Stimulated activated CD4-positive, alpha-beta T cell treated with anti-CD3 and anti-CD28 coated beads, Interleukin-2, amount 100 ng/mL, for 24 hours (primary cell): Measurements from ENCODE around the gene AGAP1.

ENCODE experiments used
- DNase-seq, 2 donors: peaks; one replicate each; pipeline ENCODE4 v3.0.0-alpha.2; 2020

Gene AGAP1

DNA sequence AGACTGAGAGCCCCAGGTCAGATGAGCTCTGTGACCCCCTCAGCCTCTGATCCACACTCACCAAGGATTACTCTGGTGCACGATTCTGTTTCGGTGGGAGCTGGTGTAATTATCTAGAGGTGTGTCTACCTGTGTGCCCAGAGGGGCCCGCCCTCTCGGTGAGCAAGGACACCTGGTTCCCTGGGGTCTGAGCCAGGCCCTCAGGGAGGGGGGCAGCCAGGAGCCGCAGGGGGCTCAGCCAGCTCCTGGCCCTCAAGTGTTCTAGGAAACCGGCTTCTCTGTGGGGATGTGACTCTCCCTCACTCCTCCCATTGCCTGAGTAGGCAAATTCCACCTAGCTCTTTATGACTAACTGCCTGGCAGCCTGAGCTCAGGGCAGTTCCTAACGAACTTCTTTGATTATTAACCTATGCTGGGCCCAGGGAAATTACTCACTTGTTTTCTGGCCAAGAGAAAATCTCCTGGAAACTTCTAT, 17.4 kb downstream of the AGAP1 start:
- DNase-seq: no peak

DNA sequence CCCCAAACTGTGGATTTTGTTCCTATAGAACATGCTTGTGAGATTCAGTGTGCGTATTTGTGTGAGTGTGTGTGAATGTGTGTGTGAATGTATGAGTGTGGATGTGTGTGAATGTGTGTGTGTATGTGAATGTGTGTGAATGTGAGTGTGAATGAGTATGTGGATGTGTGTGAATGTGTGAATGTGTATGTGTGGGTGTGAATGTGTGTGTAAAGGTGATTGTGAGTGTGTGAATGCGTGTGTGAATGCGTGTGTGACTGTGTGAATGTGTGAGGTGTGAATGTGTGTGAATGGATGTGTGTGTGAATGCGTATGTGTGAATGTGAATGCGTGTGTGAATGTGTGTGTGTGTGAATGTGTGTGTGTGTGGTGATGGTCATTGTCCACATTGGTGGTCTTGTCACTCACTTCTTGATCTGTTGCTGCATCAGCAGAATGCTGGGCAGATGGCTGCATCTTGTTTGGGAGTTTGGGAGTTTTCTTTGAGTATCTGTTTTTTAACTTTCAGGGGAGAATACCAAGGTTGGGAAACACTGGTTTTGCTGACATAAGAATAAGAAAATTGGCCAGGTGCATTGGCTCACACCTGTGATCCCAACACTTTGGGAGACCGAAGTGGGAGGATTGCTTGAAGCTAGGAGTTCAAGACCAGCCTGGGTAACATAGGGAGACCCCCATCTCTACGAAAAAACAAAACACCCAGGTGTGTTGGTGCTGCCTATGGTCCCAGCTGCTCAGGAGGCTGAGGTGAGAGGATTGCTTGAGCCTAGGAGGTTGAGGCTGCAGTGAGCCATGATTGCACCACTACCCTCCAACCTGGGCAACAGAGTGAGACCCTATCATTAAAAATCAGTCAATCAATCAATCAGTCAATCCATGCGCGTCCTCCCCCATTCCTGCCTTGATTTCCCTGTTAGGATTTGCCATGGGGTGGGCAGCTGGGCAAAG, 18.2 kb downstream of the AGAP1 start:
- no peak for DNase-seq

DNA sequence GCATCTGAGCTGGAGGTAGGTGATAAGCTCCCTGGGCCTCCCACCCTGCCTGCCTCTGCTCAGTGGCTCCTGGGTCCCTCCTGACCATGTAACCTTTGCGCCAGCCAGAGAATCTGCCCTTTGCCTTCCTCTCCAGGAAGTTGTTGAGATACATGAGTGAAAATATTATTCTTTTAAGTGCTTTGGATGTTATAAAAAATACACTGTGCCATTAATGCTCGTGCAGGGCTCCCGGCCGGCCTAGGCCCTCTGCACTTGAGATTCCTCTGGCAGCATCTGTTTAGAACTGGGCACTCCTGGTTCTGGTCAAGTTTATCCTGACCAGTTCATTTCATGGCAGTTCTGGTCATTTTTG, 18.8 kb downstream of the AGAP1 start:
- DNase-seq: no peak

DNA sequence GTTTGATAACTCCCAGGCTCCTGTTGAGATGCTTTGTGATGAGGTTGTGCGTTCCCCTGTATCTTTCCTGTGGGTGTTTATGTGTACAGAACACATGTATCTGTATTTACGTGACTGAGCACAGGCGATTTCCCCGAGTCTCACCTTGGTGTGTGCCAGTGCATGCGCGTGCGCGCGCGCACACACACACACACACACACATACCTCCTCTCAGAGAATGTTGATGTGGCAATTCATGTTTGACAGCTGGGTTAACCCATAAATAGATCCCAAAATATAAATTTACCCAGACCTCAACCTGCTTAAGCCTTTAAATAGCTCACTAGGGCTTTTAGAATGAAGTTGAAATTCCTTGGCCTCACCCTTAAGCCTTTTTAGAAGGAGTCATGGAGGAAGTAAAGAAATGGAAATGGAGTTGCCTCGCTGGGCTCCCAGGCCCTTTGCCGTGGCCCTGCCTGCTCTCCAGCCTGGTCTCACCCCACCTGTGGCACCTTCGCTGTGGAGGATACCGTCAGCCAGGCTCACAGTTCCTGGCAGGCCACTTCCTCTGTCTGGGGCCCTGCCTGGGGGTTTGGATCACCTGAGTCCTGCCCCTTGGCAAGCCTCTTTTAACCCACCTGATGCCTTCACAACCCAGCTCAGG, 20.3 kb downstream of the AGAP1 start:
- DNase-seq: no peak

DNA sequence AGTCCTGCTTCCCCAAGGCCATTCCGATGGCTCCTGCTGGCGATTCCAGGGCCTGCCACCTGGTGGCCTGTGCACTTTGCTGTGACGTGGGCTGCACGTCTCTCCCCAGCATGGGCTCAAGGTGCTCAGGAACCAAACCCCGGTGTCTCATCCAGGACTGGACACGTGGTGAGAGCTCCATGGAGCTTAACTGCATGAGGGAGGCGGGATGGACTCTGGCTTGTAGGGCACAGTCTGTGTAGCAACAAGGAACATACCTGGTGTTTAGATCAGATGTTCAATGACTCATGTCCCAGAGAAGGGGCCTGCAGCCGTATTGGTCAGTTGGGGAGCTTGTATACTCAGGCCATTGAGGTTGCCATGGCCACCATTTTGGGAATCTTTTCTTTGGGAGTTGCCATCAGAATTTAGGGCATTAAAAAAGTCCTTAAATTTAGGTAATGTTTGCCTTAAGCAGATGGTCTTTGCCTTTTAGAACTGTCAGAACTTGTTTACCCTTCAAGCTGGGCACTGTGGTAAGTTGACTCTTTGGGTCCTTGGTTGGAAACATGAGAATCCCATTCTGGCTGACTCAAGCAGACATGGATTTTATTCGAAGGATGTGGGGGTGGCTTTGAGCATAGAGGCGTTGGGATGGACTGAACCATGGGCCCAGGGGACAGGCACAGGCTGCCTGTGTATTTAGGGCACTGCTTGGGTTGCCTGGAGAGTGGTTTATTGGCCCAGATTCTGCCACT, 21.0 kb downstream of the AGAP1 start:
- no peak for DNase-seq

DNA sequence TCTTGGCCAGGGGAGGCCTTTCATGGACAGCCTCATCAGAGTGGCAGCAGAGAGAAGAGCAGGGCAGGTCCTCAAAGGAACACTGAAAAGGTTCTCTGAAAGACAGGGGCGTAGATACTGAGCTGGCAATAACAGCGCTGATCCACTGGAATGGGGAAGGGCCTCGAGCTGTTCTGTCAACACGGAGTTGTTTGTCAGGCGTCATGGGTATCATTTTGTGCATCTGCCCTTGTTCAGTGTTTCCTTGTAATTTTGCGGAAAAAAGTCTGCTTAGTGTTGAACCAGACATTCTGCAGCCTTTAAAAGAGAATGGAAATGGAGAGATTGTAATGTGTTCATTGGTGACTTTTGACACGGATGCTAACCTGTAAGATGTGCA, 21.5 kb downstream of the AGAP1 start:
- DNase-seq: no peak

DNA sequence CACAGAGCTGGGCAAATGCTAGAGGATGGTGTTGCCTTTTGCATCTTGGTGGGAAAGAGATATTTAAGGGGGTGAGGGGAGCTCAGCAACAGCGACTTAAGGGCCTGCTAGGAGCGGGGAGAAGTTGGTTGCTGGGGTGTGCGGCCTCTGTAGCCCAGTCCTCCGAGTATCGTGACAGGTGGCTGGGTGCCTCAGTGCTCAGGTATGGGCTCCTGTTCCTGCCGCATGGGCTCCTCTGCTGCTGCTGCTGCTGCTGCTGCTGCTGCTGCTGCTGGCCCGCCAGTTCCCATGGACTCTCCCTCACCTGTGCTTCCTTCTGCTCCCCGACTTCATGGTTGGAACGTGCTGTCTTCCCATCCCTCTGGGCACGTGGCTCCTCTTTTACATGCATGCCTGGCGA, 22.0 kb downstream of the AGAP1 start:
- no peak for DNase-seq

DNA sequence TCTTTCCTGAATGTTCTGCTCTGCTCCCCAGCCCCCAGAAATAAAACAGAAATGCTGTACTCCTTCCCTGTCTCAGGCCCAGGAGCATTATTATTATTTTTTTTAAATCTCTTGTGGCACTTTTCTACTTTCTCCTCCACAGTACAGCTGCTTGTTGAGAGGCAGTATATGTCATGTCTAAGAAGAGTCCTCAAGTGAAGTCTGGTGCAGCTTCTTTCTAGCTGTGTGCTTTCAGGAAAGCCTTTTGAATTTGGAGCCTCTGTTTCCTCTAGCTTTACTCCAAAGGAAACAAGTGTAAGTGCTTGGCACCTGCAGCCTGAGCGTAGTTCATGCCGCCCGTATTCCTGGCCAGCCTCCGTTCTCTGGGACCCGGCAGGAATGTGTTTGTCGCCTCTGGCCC, 22.4 kb downstream of the AGAP1 start:
- DNase-seq: no peak

DNA sequence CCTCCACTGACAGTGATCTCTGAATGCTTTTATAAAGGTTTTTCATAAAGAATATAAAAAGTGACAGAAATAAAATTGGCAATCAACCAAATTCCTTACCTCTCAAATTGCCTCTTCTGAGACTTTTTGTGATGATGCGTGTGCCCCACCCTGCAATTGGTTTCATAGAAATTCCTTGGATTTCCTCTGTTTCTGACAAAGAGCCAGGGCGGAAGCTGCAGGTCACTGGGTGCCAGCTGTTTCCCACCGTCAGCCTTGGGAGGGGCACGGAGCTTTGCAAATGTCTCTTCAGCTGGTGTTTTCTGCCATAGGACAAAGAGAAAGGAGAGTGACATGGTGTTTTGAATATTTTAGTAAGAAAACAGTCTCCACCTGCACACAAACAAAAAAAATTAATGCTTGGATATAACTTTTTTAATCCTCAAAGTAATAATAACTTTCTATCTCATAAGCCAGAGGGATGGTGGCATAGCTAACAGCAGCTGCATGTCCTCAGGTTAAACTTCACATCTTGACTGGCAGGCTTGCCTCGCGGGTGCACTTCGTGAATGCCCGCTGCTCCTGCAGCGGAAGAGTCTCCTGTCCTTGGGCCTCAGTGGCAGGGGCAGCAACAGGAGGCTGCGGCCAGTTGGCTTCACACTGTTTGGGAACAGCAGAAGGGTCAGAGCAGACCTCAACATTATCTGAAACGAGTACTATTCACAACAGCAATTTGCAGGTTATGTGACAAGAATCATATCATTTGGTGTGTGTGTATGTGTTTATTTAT, 24.7 kb downstream of the AGAP1 start:
- DNase-seq: no peak

DNA sequence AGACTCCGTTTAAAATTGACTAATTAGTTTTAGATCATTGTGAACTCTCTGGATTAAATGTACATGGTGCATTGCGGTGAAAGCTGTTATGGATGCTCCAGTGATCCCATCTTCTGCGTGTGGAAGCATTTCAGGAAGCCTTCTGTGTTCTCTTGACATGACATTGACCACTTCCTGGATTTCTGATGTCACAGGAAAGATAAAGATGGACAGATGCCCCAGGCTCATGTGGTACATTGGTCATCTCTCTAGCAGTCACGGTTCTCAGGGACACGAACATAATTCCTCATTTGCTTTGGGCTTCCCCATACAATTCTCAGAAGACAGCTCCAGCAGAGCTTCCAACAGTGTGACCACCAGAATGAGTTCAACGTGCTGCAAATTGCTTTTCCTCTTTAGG, 26.9 kb downstream of the AGAP1 start:
- no peak for DNase-seq

DNA sequence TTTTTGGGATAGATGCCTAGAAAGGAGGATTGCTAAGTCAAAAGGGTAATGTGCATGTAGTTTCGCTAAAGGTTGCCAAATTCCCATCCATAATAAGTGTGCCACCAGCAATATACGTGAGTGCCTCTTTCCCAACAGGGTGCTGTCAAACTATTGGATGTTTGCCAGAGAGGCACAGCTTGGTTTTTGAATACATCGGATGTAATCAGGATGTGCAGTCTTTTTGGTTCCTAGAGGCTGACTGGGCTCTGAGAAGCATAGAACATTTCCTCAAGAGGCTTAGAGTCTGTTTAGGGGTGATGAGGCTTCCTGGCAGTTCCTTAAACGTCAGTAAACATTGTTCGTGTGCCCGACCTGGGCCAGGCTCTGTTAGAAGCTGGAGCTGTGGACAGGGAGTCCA, 28.0 kb downstream of the AGAP1 start:
- DNase-seq: no peak

DNA sequence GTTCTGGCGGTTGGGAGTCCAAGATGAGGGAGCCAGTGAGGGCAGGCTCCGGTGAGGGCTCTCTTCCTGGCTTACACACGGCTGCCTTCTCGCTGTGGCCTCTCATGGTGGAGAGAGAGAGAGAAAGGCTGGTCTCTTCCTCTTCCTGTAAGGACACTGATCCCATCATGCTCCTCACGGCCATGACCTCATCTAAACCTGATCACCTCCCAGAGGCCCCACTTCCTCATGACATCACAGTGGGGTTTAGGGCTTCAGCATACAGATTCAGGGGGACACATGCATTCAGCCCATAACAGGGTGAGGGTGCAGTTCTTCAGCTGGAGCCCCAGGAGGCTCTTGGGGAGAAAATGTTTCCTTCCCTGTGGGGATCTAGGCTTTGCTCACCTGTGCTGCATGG, 29.2 kb downstream of the AGAP1 start:
- no peak for DNase-seq

DNA sequence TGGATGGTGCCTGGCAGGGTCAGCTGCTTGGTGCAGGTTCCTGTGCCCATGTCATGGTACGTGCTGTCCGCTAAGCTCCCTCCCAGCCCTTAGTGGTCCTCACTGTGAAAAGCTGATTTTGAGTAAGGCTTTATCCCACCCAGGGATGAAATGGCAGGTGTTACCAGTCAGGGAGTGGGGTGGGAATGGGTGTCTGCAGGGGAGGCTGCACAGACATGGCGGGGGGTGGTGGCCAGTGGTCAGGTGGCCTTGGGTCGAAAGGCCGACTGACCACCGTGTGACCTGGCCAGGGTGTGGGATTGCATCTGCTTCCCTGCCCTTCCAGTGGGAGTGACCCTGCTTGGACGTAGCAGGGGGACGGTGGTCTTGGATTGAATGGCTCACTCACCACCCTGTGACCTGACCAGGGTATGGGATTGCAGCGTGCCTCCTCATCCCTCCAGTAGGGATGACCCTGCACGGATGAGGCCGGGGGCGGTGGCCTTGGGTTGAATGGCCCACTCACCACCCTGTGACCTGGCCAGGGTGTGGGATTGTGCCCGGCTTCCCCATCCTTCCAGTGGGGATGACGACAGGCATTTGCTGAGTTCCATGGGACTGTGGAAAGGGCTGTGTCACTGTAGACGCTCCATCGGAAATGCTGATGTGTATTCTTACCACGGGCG, 29.8 kb downstream of the AGAP1 start:
- no peak for DNase-seq

DNA sequence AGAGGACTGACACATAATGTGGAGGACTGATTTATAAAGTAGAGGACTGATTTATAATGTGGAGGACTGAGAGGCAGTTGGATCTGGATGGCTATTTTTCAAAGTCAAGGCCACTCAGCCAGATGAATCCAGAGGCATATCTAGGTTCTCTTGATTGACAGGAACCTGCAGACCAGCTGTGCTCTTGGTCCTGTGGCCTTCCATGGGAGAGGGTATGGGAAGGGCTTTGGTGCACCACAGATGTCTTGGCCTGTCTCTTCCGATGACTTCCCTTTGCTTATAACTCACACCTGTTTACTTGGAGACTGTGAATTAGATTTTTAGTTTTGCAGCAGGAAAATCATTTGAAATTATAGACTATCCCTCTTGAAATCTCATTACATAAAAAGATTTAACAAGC, 32.3 kb downstream of the AGAP1 start:
- no peak for DNase-seq

DNA sequence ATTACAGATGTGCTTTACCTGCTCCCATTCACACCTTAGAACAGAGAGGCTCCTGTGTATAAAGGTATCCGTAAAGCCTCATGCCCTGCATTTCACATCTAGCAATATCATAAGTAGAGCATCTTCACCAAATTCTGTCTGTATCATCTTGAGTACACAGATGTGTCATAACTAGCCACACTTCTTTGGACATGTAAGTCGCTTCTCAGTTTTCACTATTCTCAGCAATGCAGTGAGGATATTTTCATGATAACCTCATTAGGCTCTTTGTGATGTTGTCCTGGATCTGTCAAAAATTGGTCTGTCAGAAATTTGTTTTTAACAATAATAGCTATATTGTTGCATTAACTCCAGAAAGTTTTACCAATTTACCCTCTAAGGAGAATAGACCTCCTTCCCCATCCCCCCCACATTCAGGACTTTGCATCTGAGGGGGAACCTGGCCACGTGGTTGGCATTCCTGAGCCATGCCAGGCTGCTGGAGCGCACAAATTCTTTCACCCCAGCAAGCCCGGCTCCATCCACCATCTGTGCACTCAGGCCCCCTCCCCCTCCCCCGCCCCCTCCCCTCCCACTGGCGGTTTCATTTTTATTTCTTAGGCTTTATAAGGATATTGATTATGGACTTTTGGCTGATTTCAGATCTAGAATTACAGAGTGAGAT, 34.1 kb downstream of the AGAP1 start:
- DNase-seq: no peak

DNA sequence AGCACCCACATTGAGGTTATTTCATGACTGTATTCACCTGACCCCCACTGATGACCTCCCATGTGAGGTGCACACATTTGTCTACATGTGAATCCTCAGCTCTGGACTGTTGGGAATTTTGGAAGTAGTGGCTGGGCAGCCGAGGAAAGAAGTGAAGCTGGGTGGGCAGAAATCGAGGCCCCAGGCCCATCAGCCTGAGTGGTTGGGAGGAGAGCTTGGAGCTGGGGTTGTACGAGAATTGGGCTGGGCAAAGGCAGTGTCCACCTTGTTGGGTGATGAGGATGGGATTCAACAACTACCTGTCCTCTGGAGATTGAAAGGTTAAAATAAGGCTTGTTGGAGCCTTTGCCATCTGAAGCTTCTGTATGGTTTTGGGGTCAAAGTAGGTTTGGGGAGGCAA, 35.8 kb downstream of the AGAP1 start:
- no peak for DNase-seq

DNA sequence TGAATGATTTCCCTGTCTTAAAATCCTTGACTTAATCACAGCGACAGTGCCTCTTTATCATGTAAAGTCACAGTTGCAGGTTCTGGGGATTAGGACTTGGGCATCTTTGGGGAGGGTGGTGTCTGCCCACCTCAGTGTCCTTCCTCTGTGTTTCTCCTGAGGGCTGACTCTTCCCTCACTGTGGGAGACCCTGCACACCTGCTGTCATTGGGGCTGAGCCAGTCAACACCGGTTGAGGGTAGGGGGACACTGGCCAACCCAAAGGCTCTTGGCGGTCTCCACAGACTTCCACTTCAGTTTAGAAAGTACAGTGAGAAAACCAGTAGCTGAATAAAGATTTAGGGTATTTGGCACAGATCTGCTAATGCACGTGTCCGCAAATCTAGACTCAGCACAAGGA, 36.9 kb downstream of the AGAP1 start:
- DNase-seq: no peak

DNA sequence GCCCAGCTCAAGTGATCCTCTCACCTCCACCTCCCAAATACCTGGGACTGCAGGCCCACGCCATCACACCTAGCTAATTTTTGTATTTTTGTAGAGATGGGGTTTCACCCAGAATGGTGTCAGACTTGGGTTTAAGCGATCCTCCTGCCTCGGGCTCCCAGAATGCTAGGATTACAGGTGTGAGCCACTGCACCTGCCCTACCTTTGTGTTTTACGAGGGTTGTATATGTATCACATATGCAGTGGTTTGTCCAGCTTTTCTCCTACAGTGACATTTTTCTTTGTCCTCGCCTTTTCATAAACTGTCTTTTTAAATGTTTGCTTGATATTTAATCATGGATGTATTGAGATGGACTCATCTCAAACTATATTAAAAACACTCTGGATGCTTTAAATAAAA, 38.5 kb downstream of the AGAP1 start:
- DNase-seq: no peak

DNA sequence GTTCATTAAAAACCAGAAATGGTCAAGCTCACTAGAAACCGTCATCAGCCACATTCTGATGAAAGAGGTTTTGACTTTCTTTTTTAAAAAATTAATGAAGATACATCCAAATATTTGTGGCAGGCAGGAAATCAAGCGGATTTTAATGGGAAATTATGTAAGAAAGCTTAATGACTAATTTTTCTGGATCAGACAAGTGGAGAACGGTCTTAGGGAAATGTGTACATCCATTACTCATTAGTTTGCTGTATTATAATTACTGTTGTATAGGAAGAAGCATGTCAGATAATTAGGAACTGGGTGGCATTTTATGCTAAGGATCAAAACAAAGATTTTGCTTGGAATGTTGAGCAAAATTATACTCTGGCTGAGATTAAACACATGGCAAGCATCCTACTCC, 39.4 kb downstream of the AGAP1 start:
- DNase-seq: no peak

DNA sequence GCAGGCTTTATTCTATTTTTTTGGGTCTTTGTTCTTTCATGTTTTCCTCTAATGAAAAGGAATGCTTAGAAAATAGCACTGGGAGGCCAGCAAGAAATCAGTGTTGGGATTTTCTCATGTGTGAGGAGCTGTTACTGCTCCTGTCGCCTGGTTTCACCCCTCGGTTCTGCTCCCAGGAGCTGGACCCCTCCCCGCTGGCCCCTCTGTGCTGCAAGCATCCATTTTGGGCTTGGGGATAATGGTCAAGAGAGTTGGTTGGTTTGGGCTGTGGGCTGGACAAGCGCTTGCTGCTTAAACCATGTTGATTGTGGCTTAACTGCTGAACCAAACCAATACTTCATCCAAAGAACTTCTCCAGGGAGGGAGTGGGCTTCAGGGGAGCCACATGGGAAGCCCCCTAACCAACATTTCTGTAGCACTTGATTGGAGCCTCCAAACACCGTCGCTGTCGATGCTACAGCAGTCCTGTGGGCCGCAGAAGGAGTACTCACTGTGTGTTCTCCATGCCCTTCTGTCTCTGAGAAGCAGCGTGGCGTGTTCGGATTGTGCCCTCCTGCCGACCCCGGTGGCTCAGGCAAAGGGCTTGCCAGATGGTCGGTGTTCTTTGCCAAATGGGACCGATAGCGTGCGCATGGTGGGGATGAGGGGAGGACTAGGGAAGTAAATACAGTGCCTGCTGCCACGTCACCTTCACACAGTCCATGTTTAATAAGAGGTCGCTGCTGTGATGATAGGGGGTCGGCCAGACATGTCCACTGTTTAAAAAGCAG, 40.0 kb downstream of the AGAP1 start:
- DNase-seq: no peak
